Measurements from ENCODE around the gene APLP2. TPM values are rescaled to one million over a fixed set of nuclear protein-coding genes. Genes with fewer than 3 reads are reported as not detected.
"Not testable (repeated sequence)": the region's sequence is repeated elsewhere in the genome, so short reads cannot be mapped to it uniquely, and the experiment has no call there.

Gene APLP2
- total and polyA plus RNA-seq, 2 of the 4 experiments (the other 2 are of a cell fraction), result 127 to 235 TPM

- H2AFZ ChIP-seq (replicated peaks; ENCODE audit: low read length, poor library complexity); intact Hi-C loops (cut with micrococcal nuclease); H3K18ac ChIP-seq (ENCODE audit: low read depth, low read length); H2AK5ac ChIP-seq (ENCODE audit: low read depth, low read length); H3K27me3 ChIP-seq (ENCODE audit: control insufficient read depth, insufficient read depth, low read length); H3K27ac ChIP-seq (ENCODE audit: insufficient read depth, low read length); H2BK15ac ChIP-seq (ENCODE audit: low read depth, low read length); DNase-seq; H3K9ac ChIP-seq (ENCODE audit: low read depth, low read length); H4K20me1 ChIP-seq (ENCODE audit: insufficient read depth, low read length); H3K9me3 ChIP-seq (ENCODE audit: control insufficient read depth, insufficient read depth, low read length); H3K4me3 ChIP-seq (ENCODE audit: insufficient read depth, low read depth, low read length); H3K4ac ChIP-seq (ENCODE audit: low read depth, low read length); H2BK20ac ChIP-seq (ENCODE audit: low read depth, low read length); H3K36me3 ChIP-seq (ENCODE audit: control insufficient read depth, insufficient read depth, low read length); CTCF ChIA-PET; H4K8ac ChIP-seq (ENCODE audit: low read depth in 2 of 2, low read length in 2 of 2); H4K5ac ChIP-seq (ENCODE audit: low read depth, low read length); H3K14ac ChIP-seq (replicated peaks; ENCODE audit: low read depth, low read length); H3K79me1 ChIP-seq (ENCODE audit: low read depth in 1 of 2, low read length in 2 of 2); H3K4me2 ChIP-seq (ENCODE audit: low read depth, low read length); H3K23ac ChIP-seq (ENCODE audit: low read depth, low read length); H2BK120ac ChIP-seq (ENCODE audit: low read depth, low read length); H4K91ac ChIP-seq (ENCODE audit: insufficient read depth, low read depth, low read length); H2BK5ac ChIP-seq (ENCODE audit: low read depth, low read length, poor library complexity, severe bottlenecking); H2AK9ac ChIP-seq (replicated peaks; ENCODE audit: low read depth, low read length, poor library complexity); H3K56ac ChIP-seq (ENCODE audit: extremely low read depth, insufficient read depth, low read length); H3K9me1 ChIP-seq (ENCODE audit: insufficient read depth, low read length); ATAC-seq (ENCODE audit: low read depth); in situ Hi-C loops (cut with MboI; ENCODE audit: low sequenced_read_pairs); BruUV-seq (replicated peaks); H3K4me1 ChIP-seq (ENCODE audit: control insufficient read depth, insufficient read depth, low read length); dilution Hi-C loops (cut with HindIII; ENCODE audit: low sequenced_read_pairs, unreplicated experiment); POLR2A ChIA-PET (ENCODE audit: unreplicated experiment): not testable (repeated sequence)
- WGBS, 2 experiments (ENCODE audit: extremely low coverage in 2 of 2, insufficient read length in 1 of 2), result no CpG with 5 or more reads among the region's 3 CpGs
Observed at GRCh38 chr11:130172001-130172400, 102.3 kb downstream of the APLP2 start.
